NB4 (cell line): ENCODE results near the gene GTF2IRD2.
"Not testable (repeated sequence)": the region's sequence is repeated elsewhere in the genome, so short reads cannot be mapped to it uniquely, and the experiment has no call there.

ENCODE experiments used
- POLR2A ChIP-seq: IDR thresholded peaks from 2 replicates; pipeline ENCODE4 v1.6.1; 2011; ENCODE audit warnings: mild to moderate bottlenecking; ENCODE audit not compliant: insufficient read length; ENCODE audit errors: extremely low read depth
- TF ChIP-seq, protein P1 (sequence below): IDR thresholded peaks from one replicate; pipeline ENCODE4 v1.5.1; 2012; ENCODE audit warnings: low read depth, low read length

GRCh38 chr7:74779053-74779452 lies 72.4 kb downstream of the GTF2IRD2 start:
- TF ChIP-seq, protein P1, sequence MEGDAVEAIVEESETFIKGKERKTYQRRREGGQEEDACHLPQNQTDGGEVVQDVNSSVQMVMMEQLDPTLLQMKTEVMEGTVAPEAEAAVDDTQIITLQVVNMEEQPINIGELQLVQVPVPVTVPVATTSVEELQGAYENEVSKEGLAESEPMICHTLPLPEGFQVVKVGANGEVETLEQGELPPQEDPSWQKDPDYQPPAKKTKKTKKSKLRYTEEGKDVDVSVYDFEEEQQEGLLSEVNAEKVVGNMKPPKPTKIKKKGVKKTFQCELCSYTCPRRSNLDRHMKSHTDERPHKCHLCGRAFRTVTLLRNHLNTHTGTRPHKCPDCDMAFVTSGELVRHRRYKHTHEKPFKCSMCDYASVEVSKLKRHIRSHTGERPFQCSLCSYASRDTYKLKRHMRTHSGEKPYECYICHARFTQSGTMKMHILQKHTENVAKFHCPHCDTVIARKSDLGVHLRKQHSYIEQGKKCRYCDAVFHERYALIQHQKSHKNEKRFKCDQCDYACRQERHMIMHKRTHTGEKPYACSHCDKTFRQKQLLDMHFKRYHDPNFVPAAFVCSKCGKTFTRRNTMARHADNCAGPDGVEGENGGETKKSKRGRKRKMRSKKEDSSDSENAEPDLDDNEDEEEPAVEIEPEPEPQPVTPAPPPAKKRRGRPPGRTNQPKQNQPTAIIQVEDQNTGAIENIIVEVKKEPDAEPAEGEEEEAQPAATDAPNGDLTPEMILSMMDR: not testable (repeated sequence)
- not testable (repeated sequence) for TF ChIP-seq POLR2A
